HepG2 (cell line): ENCODE results near the gene SMYD4. TPM values are rescaled to one million over a fixed set of nuclear protein-coding genes. Genes with fewer than 3 reads are reported as not detected.
A peak's percentile ranks its signal among the peaks of the same experiment; 100 is the strongest.

Experiments used
- ARNT ChIP-seq: fragments of 450-650 bp; IDR thresholded peaks from 2 replicates; pipeline ENCODE4 v1.6.1; 2017
- GABPB1 ChIP-seq: IDR thresholded peaks from 2 replicates; pipeline ENCODE4 v1.6.1; 2016; ENCODE audit warnings: mild to moderate bottlenecking, missing genetic modification reagents, moderate library complexity, missing compliant biosample characterization
- HDAC2 ChIP-seq: sonication (generic); formaldehyde crosslinking; IDR thresholded peaks from 2 replicates; pipeline ENCODE4 v1.4.0; 2020; ENCODE audit warnings: missing genetic modification reagents
- KAT2B ChIP-seq: fragments of 150-350 bp; IDR thresholded peaks from 2 replicates; pipeline ENCODE4 v1.6.1; 2014; ENCODE audit warnings: low read depth, low read length, borderline replicate concordance
- KMT2B ChIP-seq: IDR thresholded peaks from 2 replicates; pipeline ENCODE4 v1.6.1; 2016; ENCODE audit warnings: missing genetic modification reagents, missing compliant biosample characterization
- PAF1 ChIP-seq: IDR thresholded peaks from 2 replicates; pipeline ENCODE4 v1.6.1; 2016; ENCODE audit warnings: missing genetic modification reagents, missing compliant biosample characterization
- PCBP1 ChIP-seq: fragments of 200-400 bp; formaldehyde crosslinking; IDR thresholded peaks from 2 replicates; pipeline ENCODE4 v1.6.1; 2017; ENCODE audit warnings: mild to moderate bottlenecking, low read depth, low read length, borderline replicate concordance
- POLR2G ChIP-seq: fragments of 200-400 bp; formaldehyde crosslinking; IDR thresholded peaks from 2 replicates; pipeline ENCODE4 v1.6.1; 2018; ENCODE audit warnings: mild to moderate bottlenecking, low read depth, low read length, moderate library complexity
- PPARG ChIP-seq: conservative IDR thresholded peaks from 2 replicates; pipeline ENCODE4 v1.6.1; 2016; ENCODE audit warnings: missing biosample characterization, missing genetic modification reagents
- RNF2 ChIP-seq: fragments of 450-650 bp; conservative IDR thresholded peaks from 2 replicates; pipeline ENCODE4 v1.6.1; 2016; ENCODE audit warnings: low read depth
- TCF12 ChIP-seq, 2 experiments: fragments of 450-650 bp in 1 of 2; sonication (generic) in 1 of 2; formaldehyde crosslinking in 1 of 2; IDR thresholded peaks; 2 replicates each; pipeline versions ENCODE4 v1.6.1 to v1.8.0; 2017 to 2022; ENCODE audit warnings: antibody characterized with exemption in 1 of 2, mild to moderate bottlenecking in 1 of 2, missing genetic modification reagents in 1 of 2, moderate library complexity in 1 of 2
- ZFP36 ChIP-seq: fragments of 150-350 bp; IDR thresholded peaks from 2 replicates; pipeline ENCODE4 v1.6.1; 2018; ENCODE audit warnings: borderline replicate concordance, low read length, low read depth; ENCODE audit not compliant: partially characterized antibody
- ZFX ChIP-seq: sonication (generic); formaldehyde crosslinking; IDR thresholded peaks from 2 replicates; pipeline ENCODE4 v1.4.0; 2020; ENCODE audit warnings: mild to moderate bottlenecking, low read depth, missing genetic modification reagents, moderate library complexity
- ZNF24 ChIP-seq: fragments of 450-650 bp; IDR thresholded peaks from 2 replicates; pipeline ENCODE4 v1.6.1; 2017; ENCODE audit warnings: antibody characterized with exemption, mild to moderate bottlenecking
- ZNF292 ChIP-seq: sonication (generic); formaldehyde crosslinking; IDR thresholded peaks from 2 replicates; pipeline ENCODE4 v1.8.1; 2022; ENCODE audit warnings: mild to moderate bottlenecking, low read depth, missing genetic modification reagents, borderline replicate concordance
- ZNF317 ChIP-seq: sonication (generic); formaldehyde crosslinking; IDR thresholded peaks from 2 replicates; pipeline ENCODE4 v1.5.0; 2020; ENCODE audit warnings: mild to moderate bottlenecking, missing genetic modification reagents
- ZNF335 ChIP-seq: sonication (generic); formaldehyde crosslinking; IDR thresholded peaks from 2 replicates; pipeline ENCODE4 v1.4.0; 2020; ENCODE audit warnings: missing genetic modification reagents
- ZNF451 ChIP-seq: sonication (generic); formaldehyde crosslinking; IDR thresholded peaks from 2 replicates; pipeline ENCODE4 v1.5.0; 2020; ENCODE audit warnings: mild to moderate bottlenecking, missing genetic modification reagents
- ZNF746 ChIP-seq: sonication (generic); formaldehyde crosslinking; IDR thresholded peaks from 2 replicates; pipeline ENCODE4 v1.8.0; 2022; ENCODE audit warnings: mild to moderate bottlenecking, missing genetic modification reagents
- polyA plus RNA-seq, 8 experiments: library from polyadenylated mRNA; depleted of rRNA in 3 of 8; stranded (reverse) in 7 of 8; unstranded in 1 of 8; fragments of >200 nt; fragmentation: Illumina TruSeq in 4 of 8; extraction: Trizol in 4 of 8; gene quantifications; 2 replicates each; pipeline versions ENCODE4 v1.2.1 to v1.2.3, GENCODE V29; 2011 to 2016; ENCODE audit warnings: low read depth in 4 of 8, missing spikeins in 1 of 8, mixed read lengths in 1 of 8; ENCODE audit not compliant: insufficient read depth in 1 of 8
- total RNA-seq, 5 experiments: library from RNA; depleted of rRNA; stranded (reverse); fragments of >200 nt; fragmentation: Illumina TruSeq; extraction: Trizol; gene quantifications; 2 replicates each; pipeline ENCODE4 v1.2.3, GENCODE V29; 2016; ENCODE audit warnings: low read depth in 1 of 5
- TF ChIP-seq, protein P1 (sequence below): sonication (generic); formaldehyde crosslinking; IDR thresholded peaks from 2 replicates; pipeline ENCODE4 v1.9.0; 2021; ENCODE audit warnings: missing genetic modification reagents, borderline replicate concordance
- TF ChIP-seq, protein P2 (sequence below): sonication (generic); formaldehyde crosslinking; IDR thresholded peaks from 2 replicates; pipeline ENCODE4 v1.4.0; 2020; ENCODE audit warnings: missing genetic modification reagents, mild to moderate bottlenecking, borderline replicate concordance
- TF ChIP-seq, protein P3 (sequence below): sonication (generic); formaldehyde crosslinking; IDR thresholded peaks from 2 replicates; pipeline ENCODE4 v1.5.1; 2020; ENCODE audit warnings: mild to moderate bottlenecking, moderate library complexity, missing genetic modification reagents
- TF ChIP-seq, protein P4 (sequence below): IDR thresholded peaks from 2 replicates; pipeline ENCODE4 v1.6.1; 2016; ENCODE audit warnings: mild to moderate bottlenecking, missing biosample characterization, missing genetic modification reagents

The SMYD4 gene
- total and polyA plus RNA-seq, 2 of the 13 experiments (the other 11 are each of a cell fraction or from before 2014, with no cell fraction given): 7.4 to 11.3 TPM

DNA sequence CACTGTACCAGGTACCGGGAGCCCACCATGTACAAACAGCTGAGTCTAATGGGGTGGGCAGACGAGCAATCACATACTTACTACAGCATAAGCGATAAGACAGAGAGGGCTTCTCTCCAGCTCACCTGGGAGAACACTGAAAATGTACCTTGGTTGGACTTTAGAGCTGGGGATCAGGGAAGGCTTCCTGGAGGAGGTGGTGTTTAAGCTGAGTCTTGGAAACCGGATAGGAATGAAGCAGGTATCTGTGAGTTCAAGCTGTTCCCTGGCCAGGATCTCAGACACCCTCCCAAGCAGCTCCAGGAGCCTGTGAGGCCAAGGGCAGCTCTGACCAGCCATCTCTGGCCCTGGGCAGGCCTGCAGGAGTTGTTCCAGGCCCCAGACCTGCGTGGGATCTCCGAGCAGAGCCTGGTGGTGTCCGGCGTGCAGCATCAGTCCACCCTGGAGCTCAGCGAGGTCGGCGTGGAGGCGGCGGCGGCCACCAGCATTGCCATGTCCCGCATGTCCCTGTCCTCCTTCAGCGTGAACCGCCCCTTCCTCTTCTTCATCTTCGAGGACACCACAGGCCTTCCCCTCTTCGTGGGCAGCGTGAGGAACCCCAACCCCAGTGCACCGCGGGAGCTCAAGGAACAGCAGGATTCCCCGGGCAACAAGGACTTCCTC is 75.8 kb downstream of the SMYD4 start (continued):
- TF ChIP-seq, protein P1, sequence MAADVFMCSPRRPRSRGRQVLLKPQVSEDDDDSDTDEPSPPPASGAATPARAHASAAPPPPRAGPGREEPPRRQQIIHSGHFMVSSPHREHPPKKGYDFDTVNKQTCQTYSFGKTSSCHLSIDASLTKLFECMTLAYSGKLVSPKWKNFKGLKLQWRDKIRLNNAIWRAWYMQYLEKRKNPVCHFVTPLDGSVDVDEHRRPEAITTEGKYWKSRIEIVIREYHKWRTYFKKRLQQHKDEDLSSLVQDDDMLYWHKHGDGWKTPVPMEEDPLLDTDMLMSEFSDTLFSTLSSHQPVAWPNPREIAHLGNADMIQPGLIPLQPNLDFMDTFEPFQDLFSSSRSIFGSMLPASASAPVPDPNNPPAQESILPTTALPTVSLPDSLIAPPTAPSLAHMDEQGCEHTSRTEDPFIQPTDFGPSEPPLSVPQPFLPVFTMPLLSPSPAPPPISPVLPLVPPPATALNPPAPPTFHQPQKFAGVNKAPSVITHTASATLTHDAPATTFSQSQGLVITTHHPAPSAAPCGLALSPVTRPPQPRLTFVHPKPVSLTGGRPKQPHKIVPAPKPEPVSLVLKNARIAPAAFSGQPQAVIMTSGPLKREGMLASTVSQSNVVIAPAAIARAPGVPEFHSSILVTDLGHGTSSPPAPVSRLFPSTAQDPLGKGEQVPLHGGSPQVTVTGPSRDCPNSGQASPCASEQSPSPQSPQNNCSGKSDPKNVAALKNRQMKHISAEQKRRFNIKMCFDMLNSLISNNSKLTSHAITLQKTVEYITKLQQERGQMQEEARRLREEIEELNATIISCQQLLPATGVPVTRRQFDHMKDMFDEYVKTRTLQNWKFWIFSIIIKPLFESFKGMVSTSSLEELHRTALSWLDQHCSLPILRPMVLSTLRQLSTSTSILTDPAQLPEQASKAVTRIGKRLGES (CRISPR knock-in tag): no peak
- TF ChIP-seq ARNT (no peak), ZNF292 (CRISPR knock-in tag) (no peak), RNF2 (no peak), ZNF451 (CRISPR knock-in tag) (no peak), TCF12 (IDR thresholded peaks at IDR 0.05) (no peak), TCF12 (CRISPR knock-in tag; IDR thresholded peaks at IDR 0.05) (no peak), ZFP36 (peak; percentile 94), ZFX (CRISPR knock-in tag) (peak; percentile 50), ZNF317 (CRISPR knock-in tag) (no peak), GABPB1 (CRISPR knock-in tag) (peak; percentile 13; the same call in 1 of the 2 replicates), PAF1 (CRISPR knock-in tag) (peak; percentile 69; the same call in 1 of the 2 replicates), POLR2G (peak; percentile 68), PPARG (no peak), PCBP1 (no peak), ZNF24 (no peak), ZNF746 (CRISPR knock-in tag) (no peak), HDAC2 (CRISPR knock-in tag) (no peak), ZNF335 (CRISPR knock-in tag) (no peak), KAT2B (no peak), KMT2B (CRISPR knock-in tag) (no peak)
- TF ChIP-seq, protein P2, sequence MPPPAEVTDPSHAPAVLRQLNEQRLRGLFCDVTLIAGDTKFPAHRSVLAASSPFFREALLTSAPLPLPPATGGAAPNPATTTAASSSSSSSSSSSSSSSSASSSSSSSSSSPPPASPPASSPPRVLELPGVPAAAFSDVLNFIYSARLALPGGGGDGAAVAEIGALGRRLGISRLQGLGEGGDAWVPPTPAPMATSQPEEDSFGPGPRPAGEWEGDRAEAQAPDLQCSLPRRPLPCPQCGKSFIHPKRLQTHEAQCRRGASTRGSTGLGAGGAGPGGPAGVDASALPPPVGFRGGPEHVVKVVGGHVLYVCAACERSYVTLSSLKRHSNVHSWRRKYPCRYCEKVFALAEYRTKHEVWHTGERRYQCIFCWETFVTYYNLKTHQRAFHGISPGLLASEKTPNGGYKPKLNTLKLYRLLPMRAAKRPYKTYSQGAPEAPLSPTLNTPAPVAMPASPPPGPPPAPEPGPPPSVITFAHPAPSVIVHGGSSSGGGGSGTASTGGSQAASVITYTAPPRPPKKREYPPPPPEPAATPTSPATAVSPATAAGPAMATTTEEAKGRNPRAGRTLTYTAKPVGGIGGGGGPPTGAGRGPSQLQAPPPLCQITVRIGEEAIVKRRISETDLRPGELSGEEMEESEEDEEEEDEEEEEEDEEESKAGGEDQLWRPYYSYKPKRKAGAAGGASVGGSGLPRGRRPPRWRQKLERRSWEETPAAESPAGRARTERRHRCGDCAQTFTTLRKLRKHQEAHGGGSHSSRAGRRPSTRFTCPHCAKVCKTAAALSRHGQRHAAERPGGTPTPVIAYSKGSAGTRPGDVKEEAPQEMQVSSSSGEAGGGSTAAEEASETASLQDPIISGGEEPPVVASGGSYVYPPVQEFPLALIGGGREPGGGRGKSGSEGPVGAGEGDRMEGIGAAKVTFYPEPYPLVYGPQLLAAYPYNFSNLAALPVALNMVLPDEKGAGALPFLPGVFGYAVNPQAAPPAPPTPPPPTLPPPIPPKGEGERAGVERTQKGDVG (CRISPR knock-in tag): peak; percentile 18; the same call in 1 of the 2 replicates
- TF ChIP-seq, protein P3, sequence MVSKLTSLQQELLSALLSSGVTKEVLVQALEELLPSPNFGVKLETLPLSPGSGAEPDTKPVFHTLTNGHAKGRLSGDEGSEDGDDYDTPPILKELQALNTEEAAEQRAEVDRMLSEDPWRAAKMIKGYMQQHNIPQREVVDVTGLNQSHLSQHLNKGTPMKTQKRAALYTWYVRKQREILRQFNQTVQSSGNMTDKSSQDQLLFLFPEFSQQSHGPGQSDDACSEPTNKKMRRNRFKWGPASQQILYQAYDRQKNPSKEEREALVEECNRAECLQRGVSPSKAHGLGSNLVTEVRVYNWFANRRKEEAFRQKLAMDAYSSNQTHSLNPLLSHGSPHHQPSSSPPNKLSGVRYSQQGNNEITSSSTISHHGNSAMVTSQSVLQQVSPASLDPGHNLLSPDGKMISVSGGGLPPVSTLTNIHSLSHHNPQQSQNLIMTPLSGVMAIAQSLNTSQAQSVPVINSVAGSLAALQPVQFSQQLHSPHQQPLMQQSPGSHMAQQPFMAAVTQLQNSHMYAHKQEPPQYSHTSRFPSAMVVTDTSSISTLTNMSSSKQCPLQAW (CRISPR knock-in tag): no peak
- TF ChIP-seq, protein P4, sequence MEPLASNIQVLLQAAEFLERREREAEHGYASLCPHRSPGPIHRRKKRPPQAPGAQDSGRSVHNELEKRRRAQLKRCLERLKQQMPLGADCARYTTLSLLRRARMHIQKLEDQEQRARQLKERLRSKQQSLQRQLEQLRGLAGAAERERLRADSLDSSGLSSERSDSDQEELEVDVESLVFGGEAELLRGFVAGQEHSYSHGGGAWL (CRISPR knock-in tag): no peak
